Immature natural killer cell (primary cell): ENCODE results near the gene TMEM229B. TPM values are rescaled to one million over a fixed set of nuclear protein-coding genes. Genes with fewer than 3 reads are reported as not detected.

ENCODE experiments used
- DNase-seq, 3 donors: peaks; one replicate each; pipeline ENCODE4 v3.0.0; 2022; ENCODE audit warnings: mixed read lengths in 1 of 3
- H3K27ac Mint-ChIP-seq, 6 donors: one replicate each; pipeline ENCODE4 v1.8.0; 2020; ENCODE audit warnings: mixed read lengths in 6 of 6, mild to moderate bottlenecking in 5 of 6, inconsistent platforms in 4 of 6, moderate library complexity in 3 of 6
- H3K27me3 Mint-ChIP-seq, 3 donors: one replicate each; pipeline ENCODE4 v1.8.0; 2020 to 2021; ENCODE audit warnings: low read depth in 3 of 3, mild to moderate bottlenecking in 3 of 3, mixed read lengths in 3 of 3, moderate library complexity in 3 of 3, inconsistent platforms in 1 of 3
- H3K36me3 Mint-ChIP-seq, 3 donors: one replicate each; pipeline ENCODE4 v1.8.0; 2020; ENCODE audit warnings: mixed read lengths in 3 of 3, inconsistent platforms in 2 of 3, mild to moderate bottlenecking in 2 of 3
- H3K4me1 Mint-ChIP-seq, 2 donors: one replicate each; pipeline ENCODE4 v1.8.0; 2020; ENCODE audit warnings: inconsistent platforms in 2 of 2, mild to moderate bottlenecking in 2 of 2, mixed read lengths in 2 of 2, moderate library complexity in 1 of 2
- H3K4me3 Mint-ChIP-seq, 5 donors: one replicate each; pipeline ENCODE4 v1.8.0; 2020; ENCODE audit warnings: mild to moderate bottlenecking in 5 of 5, mixed read lengths in 5 of 5, inconsistent platforms in 3 of 5, moderate library complexity in 3 of 5
- H3K9me3 Mint-ChIP-seq, 6 donors: one replicate each; pipeline ENCODE4 v1.8.0; 2020; ENCODE audit warnings: mild to moderate bottlenecking in 6 of 6, mixed read lengths in 6 of 6, inconsistent platforms in 4 of 6, moderate library complexity in 3 of 6
- polyA plus RNA-seq, 3 donors: library from polyadenylated mRNA; unstranded; fragments of 300-500 nt; fragmentation: Illumina TruSeq; gene quantifications; one replicate each; pipeline ENCODE4 v1.2.3, GENCODE V29; 2021

Gene TMEM229B
- polyA plus RNA-seq, 3 donors from 2014 or later, result 28.0 to 67.1 (median 35.8) TPM

- no peaks in the 10 kb centered on the region for H3K36me3 Mint-ChIP-seq
- no peak for DNase-seq
- no peak overlapping the region for H3K27ac Mint-ChIP-seq
- H3K9me3 Mint-ChIP-seq, result peaks cover 0 to 2% (median 0%) of the 10 kb centered on the region in 6 donors
- no peaks in the 10 kb centered on the region for H3K4me1 Mint-ChIP-seq
- no peak overlapping the region for H3K4me3 Mint-ChIP-seq
- peaks cover 10 to 19% (median 18%) of the 10 kb centered on the region in 3 donors for H3K27me3 Mint-ChIP-seq
These were observed 36.1 kb upstream of the TMEM229B start for GRCh38 chr14:67524634-67524963.

DNA sequence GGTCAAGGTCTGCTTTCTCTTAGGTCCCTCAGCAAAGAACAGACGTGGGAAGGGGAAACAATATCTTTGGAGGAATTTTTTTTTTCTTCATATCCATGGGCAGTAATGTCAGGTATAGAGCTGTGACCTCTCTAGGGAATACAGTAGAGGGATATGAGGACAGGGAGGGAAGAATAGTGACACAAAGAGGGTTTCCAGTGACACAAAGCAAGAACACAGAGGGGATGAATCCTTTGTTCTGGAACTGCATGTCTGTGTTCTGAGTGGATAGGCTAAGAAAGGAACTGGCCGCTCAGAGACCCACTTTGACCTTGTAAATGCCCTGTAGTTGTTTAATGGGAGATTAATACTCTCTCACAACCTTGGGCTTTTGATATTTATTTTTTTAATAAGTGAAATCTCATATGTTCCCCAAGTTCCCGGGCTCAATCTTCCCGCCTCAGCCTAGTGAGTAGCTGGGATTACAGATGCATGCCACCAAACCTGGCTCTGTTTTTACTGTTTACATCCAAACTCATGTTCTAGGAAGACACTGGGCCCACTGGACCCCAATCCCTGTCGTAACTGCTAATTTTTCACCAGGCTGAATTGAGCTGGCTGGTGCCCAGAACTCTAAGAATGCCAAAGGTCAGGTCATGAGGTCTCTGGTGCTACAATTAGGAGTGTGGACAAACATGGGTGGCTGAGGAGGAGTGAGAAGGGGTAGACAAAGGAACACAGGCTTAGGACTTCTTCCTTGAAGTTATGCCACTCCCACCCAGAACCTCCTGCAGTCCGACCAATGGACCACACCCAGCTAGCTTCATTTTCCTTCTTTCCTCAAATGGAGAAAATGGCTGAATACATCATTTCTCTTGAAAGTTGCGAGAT lies 35.5 kb upstream of the TMEM229B start:
- no peak overlapping the region for H3K4me3 Mint-ChIP-seq
- H3K36me3 Mint-ChIP-seq, result no peaks in the 10 kb centered on the region
- peaks cover 0 to 2% (median 0%) of the 10 kb centered on the region in 6 donors for H3K9me3 Mint-ChIP-seq
- no peaks in the 10 kb centered on the region for H3K4me1 Mint-ChIP-seq
- DNase-seq, result no peak
- H3K27ac Mint-ChIP-seq, result no peak overlapping the region
- H3K27me3 Mint-ChIP-seq, result peaks cover 8 to 19% (median 18%) of the 10 kb centered on the region in 3 donors

- no peak overlapping the region for H3K4me3 Mint-ChIP-seq
- H3K27ac Mint-ChIP-seq, result no peak overlapping the region
- H3K9me3 Mint-ChIP-seq, result peaks cover 0 to 2% (median 0%) of the 10 kb centered on the region in 6 donors
- no peaks in the 10 kb centered on the region for H3K4me1 Mint-ChIP-seq
- H3K27me3 Mint-ChIP-seq, result peaks cover 11 to 20% (median 19%) of the 10 kb centered on the region in 3 donors
- no peak for DNase-seq
- no peaks in the 10 kb centered on the region for H3K36me3 Mint-ChIP-seq
These were observed 33.7 kb upstream of the TMEM229B start for GRCh38 chr14:67522270-67522669.

DNA sequence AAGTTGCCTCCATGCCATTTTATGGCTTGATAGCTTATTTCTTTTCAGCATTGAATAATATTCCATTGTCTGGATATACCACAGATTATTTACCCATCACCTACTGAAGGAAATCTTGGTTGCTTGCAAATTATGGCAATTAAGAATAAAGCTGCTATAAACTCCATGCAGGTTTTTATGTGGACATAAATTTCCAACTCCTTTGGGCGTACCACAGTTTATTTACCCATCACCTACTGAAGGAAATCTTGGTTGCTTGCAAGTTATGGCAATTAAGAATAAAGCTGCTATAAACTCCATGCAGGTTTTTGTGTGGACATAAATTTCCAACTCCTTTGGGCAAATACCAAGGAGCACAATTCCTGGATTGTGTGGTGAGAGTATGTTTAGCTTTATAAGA lies 32.0 kb upstream of the TMEM229B start:
- H3K27ac Mint-ChIP-seq, result no peak overlapping the region
- H3K4me1 Mint-ChIP-seq, result peaks cover 11 to 14% of the 10 kb centered on the region in 2 donors
- H3K36me3 Mint-ChIP-seq, result no peaks in the 10 kb centered on the region
- DNase-seq, result no peak
- peaks cover 0 to 2% (median 0%) of the 10 kb centered on the region in 6 donors for H3K9me3 Mint-ChIP-seq
- H3K4me3 Mint-ChIP-seq, result no peak overlapping the region
- H3K27me3 Mint-ChIP-seq, result peaks cover 10 to 20% (median 11%) of the 10 kb centered on the region in 3 donors

DNA sequence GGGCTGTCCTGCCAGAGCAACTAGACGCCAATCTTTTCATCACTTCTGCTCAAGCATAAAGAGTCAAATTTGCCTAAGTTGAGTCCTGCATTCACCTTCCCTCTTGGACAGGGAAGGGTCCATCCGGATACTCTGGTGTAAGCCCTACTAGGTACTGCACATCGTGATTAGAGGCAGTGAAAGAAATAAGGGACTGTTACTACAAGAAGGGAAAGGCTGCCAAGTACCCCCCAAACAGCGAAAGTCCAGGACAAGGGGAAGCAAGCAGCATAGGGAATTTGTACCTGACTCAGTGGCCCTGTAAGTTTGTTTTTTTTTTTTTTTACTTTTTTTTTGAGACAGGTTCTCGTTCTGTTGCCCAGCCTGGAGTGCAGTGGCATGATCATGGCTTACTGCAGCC lies 30.9 kb upstream of the TMEM229B start:
- H3K4me1 Mint-ChIP-seq, result peaks cover 14% of the 10 kb centered on the region in 2 donors
- H3K4me3 Mint-ChIP-seq, result no peak overlapping the region
- H3K27me3 Mint-ChIP-seq, result peaks cover 10 to 19% (median 11%) of the 10 kb centered on the region in 3 donors
- no peak overlapping the region for H3K27ac Mint-ChIP-seq
- peaks cover 0 to 2% (median 0%) of the 10 kb centered on the region in 6 donors for H3K9me3 Mint-ChIP-seq
- no peaks in the 10 kb centered on the region for H3K36me3 Mint-ChIP-seq
- DNase-seq, result no peak

DNA sequence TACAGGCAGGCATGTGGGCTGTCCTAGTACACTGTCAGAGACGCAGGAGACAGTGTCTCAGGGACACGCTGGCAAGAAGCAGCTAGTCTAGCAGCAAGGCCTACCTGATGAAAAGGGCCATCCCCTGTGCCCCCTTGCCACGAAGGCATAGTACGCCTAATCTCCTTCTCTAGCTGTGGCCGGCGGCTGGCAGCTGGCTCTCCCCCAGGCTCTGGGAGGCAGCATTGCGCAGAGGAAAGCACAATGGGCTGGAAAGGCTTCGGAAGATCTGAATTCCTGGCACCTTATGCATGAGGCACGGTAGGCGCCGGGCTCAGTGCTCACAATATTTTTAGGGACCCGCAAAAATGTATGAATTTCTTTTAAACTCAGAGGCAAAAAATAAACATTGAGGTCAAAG lies 28.6 kb upstream of the TMEM229B start:
- Mint-ChIP-seq H3K27ac (peak overlapping the region in 1 of 6 donors; percentile 68), H3K36me3 (no peaks in the 10 kb centered on the region), H3K27me3 (peaks cover 5 to 20% (median 5%) of the 10 kb centered on the region in 3 donors), H3K4me1 (peaks cover 25 to 36% of the 10 kb centered on the region in 2 donors), H3K9me3 (peaks cover 0 to 2% (median 0%) of the 10 kb centered on the region in 6 donors), H3K4me3 (peak overlapping the region in 3 of 5 donors; percentile 76 to 94 (median 77))
- DNase-seq, result no peak

DNA sequence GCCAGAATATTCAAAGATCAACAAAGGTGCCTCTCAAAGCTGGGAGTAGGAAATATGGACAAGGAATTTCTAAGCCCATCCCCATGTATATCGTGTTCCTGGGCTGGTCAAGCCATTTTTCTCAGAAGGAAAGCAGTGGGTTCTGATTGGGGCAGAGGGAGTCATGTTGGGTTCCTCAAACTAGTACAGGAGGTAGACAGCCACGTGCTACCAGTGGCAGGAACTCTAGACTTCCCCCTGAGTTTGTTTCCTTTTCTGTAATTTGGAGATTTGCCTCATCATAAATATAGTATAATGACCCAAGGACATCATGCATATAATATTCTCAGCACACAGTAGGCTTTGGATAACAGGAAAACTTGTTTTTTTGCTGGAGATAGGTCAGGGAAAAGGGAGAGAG lies 28.2 kb upstream of the TMEM229B start:
- H3K9me3 Mint-ChIP-seq, result peaks cover 0 to 2% (median 0%) of the 10 kb centered on the region in 6 donors
- no peaks in the 10 kb centered on the region for H3K36me3 Mint-ChIP-seq

GRCh38 chr14:67515386-67516079 lies 27.0 kb upstream of the TMEM229B start:
- Mint-ChIP-seq H3K4me3 (peak overlapping the region; percentile 73 to 96 (median 77)), H3K36me3 (no peaks in the 10 kb centered on the region), H3K4me1 (peaks cover 27 to 47% of the 10 kb centered on the region in 2 donors), H3K27ac (peak overlapping the region in 5 of 6 donors; percentile 62 to 87 (median 83)), H3K9me3 (no peaks in the 10 kb centered on the region), H3K27me3 (peaks cover 3 to 10% (median 3%) of the 10 kb centered on the region in 3 donors)
- peak; percentile 44 to 55 (median 46) for DNase-seq

More for the DNA sequence above, 28.2 kb upstream of the TMEM229B start:
- H3K4me1 Mint-ChIP-seq, result peaks cover 25 to 37% of the 10 kb centered on the region in 2 donors
- peak overlapping the region; percentile 73 to 96 (median 77) for H3K4me3 Mint-ChIP-seq
- DNase-seq, result no peak
- peak overlapping the region; percentile 55 to 83 (median 73) for H3K27ac Mint-ChIP-seq
- peaks cover 3 to 17% (median 5%) of the 10 kb centered on the region in 3 donors for H3K27me3 Mint-ChIP-seq

- peak; percentile 61 to 70 (median 65) for DNase-seq
- H3K9me3 Mint-ChIP-seq, result no peaks in the 10 kb centered on the region
- H3K27ac Mint-ChIP-seq, result peak overlapping the region; percentile 84 to 94 (median 90)
- H3K4me1 Mint-ChIP-seq, result peaks cover 27 to 52% of the 10 kb centered on the region in 2 donors
- H3K27me3 Mint-ChIP-seq, result peaks cover 3 to 7% (median 3%) of the 10 kb centered on the region in 3 donors
- no peaks in the 10 kb centered on the region for H3K36me3 Mint-ChIP-seq
- H3K4me3 Mint-ChIP-seq, result peak overlapping the region; percentile 92 to 96 (median 94)
These were observed 26.3 kb upstream of the TMEM229B start for GRCh38 chr14:67514650-67515385.

GRCh38 chr14:67514203-67514607 lies 25.7 kb upstream of the TMEM229B start:
- H3K9me3 Mint-ChIP-seq, result no peaks in the 10 kb centered on the region

GRCh38 chr14:67513631-67514108 lies 25.1 kb upstream of the TMEM229B start:
- Mint-ChIP-seq H3K27ac (peak overlapping the region; percentile 84 to 94 (median 90)), H3K36me3 (no peaks in the 10 kb centered on the region), H3K4me1 (peaks cover 27 to 52% of the 10 kb centered on the region in 2 donors), H3K4me3 (peak overlapping the region; percentile 92 to 96 (median 94)), H3K9me3 (no peaks in the 10 kb centered on the region), H3K27me3 (peaks cover 1 to 6% (median 3%) of the 10 kb centered on the region in 3 donors)
- no peak for DNase-seq

More at GRCh38 chr14:67514203-67514607, 25.7 kb upstream of the TMEM229B start:
- Mint-ChIP-seq H3K4me3 (peak overlapping the region; percentile 92 to 96 (median 94)), H3K27ac (peak overlapping the region; percentile 84 to 94 (median 90)), H3K27me3 (peaks cover 3 to 7% (median 3%) of the 10 kb centered on the region in 3 donors), H3K36me3 (no peaks in the 10 kb centered on the region), H3K4me1 (peaks cover 27 to 52% of the 10 kb centered on the region in 2 donors)
- DNase-seq, result no peak

DNA sequence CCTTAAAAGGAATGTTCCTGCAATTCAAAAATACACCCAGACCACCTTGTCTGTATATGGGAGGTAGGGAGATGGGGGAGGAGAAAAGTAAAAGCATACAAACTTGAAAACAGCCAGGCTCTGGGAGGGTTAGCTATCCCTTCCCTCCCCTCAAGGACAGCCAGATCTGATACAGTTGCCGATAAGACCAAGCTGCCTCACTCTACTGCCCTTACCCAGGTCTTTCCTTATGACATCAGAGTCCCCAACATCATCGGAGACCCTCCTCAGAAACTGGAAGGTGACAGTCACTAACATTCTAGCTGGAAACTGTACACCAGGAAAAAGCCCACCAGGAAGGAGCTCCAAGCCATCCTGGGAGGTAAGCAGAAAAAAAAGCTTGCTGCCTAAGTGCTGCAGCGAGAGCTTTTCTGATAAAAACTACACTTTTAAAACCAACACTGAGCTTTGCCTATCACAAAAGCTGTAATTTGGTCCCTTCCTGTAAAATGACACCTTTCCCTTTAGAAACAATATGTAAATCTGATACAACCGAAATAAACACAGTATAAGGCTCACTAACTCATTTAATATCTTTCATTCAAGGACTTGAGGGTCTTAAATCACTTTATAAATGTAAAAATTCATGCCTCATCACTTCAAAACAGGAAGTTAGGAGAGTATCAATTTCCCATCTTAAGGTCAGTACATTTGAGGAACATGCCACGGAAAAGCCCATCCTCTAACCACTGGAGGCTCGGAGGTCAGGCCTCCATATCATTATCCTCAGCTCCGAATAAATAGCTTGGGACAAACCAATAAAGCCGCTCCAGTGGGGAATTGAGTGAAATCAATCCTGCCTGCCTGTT lies 24.2 kb upstream of the TMEM229B start:
- Mint-ChIP-seq H3K36me3 (no peaks in the 10 kb centered on the region), H3K27ac (peak overlapping the region; percentile 79 to 94 (median 90)), H3K9me3 (no peaks in the 10 kb centered on the region)

More for the DNA sequence above, 24.2 kb upstream of the TMEM229B start:
- DNase-seq, result no peak
- H3K4me3 Mint-ChIP-seq, result peak overlapping the region in 1 of 5 donors; percentile 22
- H3K27me3 Mint-ChIP-seq, result peaks cover 0 to 6% (median 3%) of the 10 kb centered on the region in 3 donors
- H3K4me1 Mint-ChIP-seq, result peaks cover 27 to 52% of the 10 kb centered on the region in 2 donors
